K562 (cell line): ENCODE results near the gene CMIP.

ENCODE experiments used
- ATF2 ChIP-seq: sonication (generic); formaldehyde crosslinking; IDR thresholded peaks from 2 replicates; pipeline ENCODE4 v1.8.1; 2022; ENCODE audit warnings: missing genetic modification reagents
- CTCF ChIP-seq, 3 experiments: IDR thresholded peaks in 2 of 3; conservative IDR thresholded peaks in 1 of 3; 2 replicates each; pipeline ENCODE4 v1.5.1; 2011 to 2012; ENCODE audit warnings: low read length in 3 of 3, mild to moderate bottlenecking in 3 of 3, control low read depth in 2 of 3, improper control_type of control experiment in 1 of 3, inconsistent platforms in 1 of 3, low read depth in 1 of 3, mixed read lengths in 1 of 3, moderate library complexity in 1 of 3; ENCODE audit not compliant: insufficient read depth in 2 of 3
- JUN ChIP-seq, 2 experiments: sonication (generic) in 1 of 2; formaldehyde crosslinking in 1 of 2; IDR thresholded peaks; 2 replicates each; pipeline versions ENCODE4 v1.6.1 to v1.8.0; 2012 to 2022; ENCODE audit warnings: borderline replicate concordance in 2 of 2, mild to moderate bottlenecking in 2 of 2, improper control_type of control experiment in 1 of 2, low read depth in 1 of 2, low read length in 1 of 2, missing genetic modification reagents in 1 of 2
- TF ChIP-seq, protein P1 (sequence below), 2 experiments: fragments of 450-650 bp in 1 of 2; IDR thresholded peaks; 2 replicates each; pipeline ENCODE4 v1.6.1; 2011 to 2017; ENCODE audit warnings: low read depth in 2 of 2, antibody characterized with exemption in 1 of 2, borderline replicate concordance in 1 of 2, low read length in 1 of 2, mild to moderate bottlenecking in 1 of 2, mixed read lengths in 1 of 2; ENCODE audit not compliant: control insufficient read depth in 1 of 2
- TF ChIP-seq, protein P2 (sequence below): sonication (generic); formaldehyde crosslinking; IDR thresholded peaks from 2 replicates; pipeline ENCODE4 v1.8.1; 2023; ENCODE audit warnings: mild to moderate bottlenecking, missing genetic modification reagents

- TF ChIP-seq JUN (IDR thresholded peaks at IDR 0.05; ENCODE audit: borderline replicate concordance, low read depth, low read length) (no peak), JUN (CRISPR knock-in tag; IDR thresholded peaks at IDR 0.05; ENCODE audit: borderline replicate concordance) (no peak), CTCF (IDR thresholded peaks at IDR 0.05 in 2 of 3, conservative IDR thresholded peaks at IDR 0.05 in 1 of 3; ENCODE audit: insufficient read depth in 2 of 3, low read depth in 1 of 3, low read length in 3 of 3) (no peak), ATF2 (CRISPR knock-in tag) (no peak)
- TF ChIP-seq, protein P1, sequence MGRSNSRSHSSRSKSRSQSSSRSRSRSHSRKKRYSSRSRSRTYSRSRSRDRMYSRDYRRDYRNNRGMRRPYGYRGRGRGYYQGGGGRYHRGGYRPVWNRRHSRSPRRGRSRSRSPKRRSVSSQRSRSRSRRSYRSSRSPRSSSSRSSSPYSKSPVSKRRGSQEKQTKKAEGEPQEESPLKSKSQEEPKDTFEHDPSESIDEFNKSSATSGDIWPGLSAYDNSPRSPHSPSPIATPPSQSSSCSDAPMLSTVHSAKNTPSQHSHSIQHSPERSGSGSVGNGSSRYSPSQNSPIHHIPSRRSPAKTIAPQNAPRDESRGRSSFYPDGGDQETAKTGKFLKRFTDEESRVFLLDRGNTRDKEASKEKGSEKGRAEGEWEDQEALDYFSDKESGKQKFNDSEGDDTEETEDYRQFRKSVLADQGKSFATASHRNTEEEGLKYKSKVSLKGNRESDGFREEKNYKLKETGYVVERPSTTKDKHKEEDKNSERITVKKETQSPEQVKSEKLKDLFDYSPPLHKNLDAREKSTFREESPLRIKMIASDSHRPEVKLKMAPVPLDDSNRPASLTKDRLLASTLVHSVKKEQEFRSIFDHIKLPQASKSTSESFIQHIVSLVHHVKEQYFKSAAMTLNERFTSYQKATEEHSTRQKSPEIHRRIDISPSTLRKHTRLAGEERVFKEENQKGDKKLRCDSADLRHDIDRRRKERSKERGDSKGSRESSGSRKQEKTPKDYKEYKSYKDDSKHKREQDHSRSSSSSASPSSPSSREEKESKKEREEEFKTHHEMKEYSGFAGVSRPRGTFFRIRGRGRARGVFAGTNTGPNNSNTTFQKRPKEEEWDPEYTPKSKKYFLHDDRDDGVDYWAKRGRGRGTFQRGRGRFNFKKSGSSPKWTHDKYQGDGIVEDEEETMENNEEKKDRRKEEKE (IDR thresholded peaks at IDR 0.05; ENCODE audit: borderline replicate concordance in 1 of 2, control insufficient read depth in 1 of 2, low read depth in 2 of 2, low read length in 1 of 2) = no peak
- TF ChIP-seq, protein P2, sequence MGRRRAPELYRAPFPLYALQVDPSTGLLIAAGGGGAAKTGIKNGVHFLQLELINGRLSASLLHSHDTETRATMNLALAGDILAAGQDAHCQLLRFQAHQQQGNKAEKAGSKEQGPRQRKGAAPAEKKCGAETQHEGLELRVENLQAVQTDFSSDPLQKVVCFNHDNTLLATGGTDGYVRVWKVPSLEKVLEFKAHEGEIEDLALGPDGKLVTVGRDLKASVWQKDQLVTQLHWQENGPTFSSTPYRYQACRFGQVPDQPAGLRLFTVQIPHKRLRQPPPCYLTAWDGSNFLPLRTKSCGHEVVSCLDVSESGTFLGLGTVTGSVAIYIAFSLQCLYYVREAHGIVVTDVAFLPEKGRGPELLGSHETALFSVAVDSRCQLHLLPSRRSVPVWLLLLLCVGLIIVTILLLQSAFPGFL (CRISPR knock-in tag) = no peak
Observed at GRCh38 chr16:81601601-81602255, 157.1 kb downstream of the CMIP start.
